ENCODE results near the gene ARMC6.
A peak's percentile ranks its signal among the peaks of the same experiment; 100 is the strongest.

Gene ARMC6

GRCh38 chr19:19032420-19033175 is 805 bp upstream of the ARMC6 start (continued):
- TF ChIP-seq ZNF791 (tag by site-specific recombination; IDR thresholded peaks at IDR 0.05) (no peak), ZNF138 (tag by site-specific recombination; IDR thresholded peaks at IDR 0.05; ENCODE audit: borderline replicate concordance) (no peak), ZNF830 (tag by site-specific recombination; IDR thresholded peaks at IDR 0.05; ENCODE audit: low read depth) (no peak), ZNF544 (tag by site-specific recombination; IDR thresholded peaks at IDR 0.05) (no peak), ZNF221 (tag by site-specific recombination; IDR thresholded peaks at IDR 0.05; ENCODE audit: borderline replicate concordance) (no peak), YY1 (tag by site-specific recombination; IDR thresholded peaks at IDR 0.05) (no peak), ZNF24 (tag by site-specific recombination; IDR thresholded peaks at IDR 0.05) (no peak), ZNF121 (tag by site-specific recombination; IDR thresholded peaks at IDR 0.05) (no peak), ZBTB10 (tag by site-specific recombination; IDR thresholded peaks at IDR 0.05) (peak; percentile 45; the same call in 1 of the 2 replicates), ZBTB48 (tag by site-specific recombination; IDR thresholded peaks at IDR 0.05) (no peak), ZNF37A (tag by site-specific recombination; IDR thresholded peaks at IDR 0.05) (no peak), ZFP37 (tag by site-specific recombination; IDR thresholded peaks at IDR 0.05) (no peak), PRDM4 (tag by site-specific recombination; IDR thresholded peaks at IDR 0.05) (no peak), ZNF148 (tag by site-specific recombination; IDR thresholded peaks at IDR 0.05; ENCODE audit: borderline replicate concordance) (no peak), ZBTB7A (tag by site-specific recombination; IDR thresholded peaks at IDR 0.05; ENCODE audit: low read depth) (no peak), ZNF530 (tag by site-specific recombination; IDR thresholded peaks at IDR 0.05; ENCODE audit: low read depth) (no peak), ZNF623 (tag by site-specific recombination; IDR thresholded peaks at IDR 0.05) (no peak), ZNF354C (tag by site-specific recombination; IDR thresholded peaks at IDR 0.05; ENCODE audit: borderline replicate concordance, low read depth) (no peak), ZNF529 (tag by site-specific recombination; IDR thresholded peaks at IDR 0.05; ENCODE audit: insufficient replicate concordance) (no peak), SP3 (tag by site-specific recombination; IDR thresholded peaks at IDR 0.05) (peak; percentile 65), ZNF76 (tag by site-specific recombination; IDR thresholded peaks at IDR 0.05; ENCODE audit: borderline replicate concordance, low read depth) (peak; percentile 69; the same call in 1 of the 2 replicates), ZFP69B (tag by site-specific recombination; IDR thresholded peaks at IDR 0.05) (0 out of 2 replicates have a peak, but pooled peaks have one; percentile 13), MEIS1 (CRISPR knock-in tag; IDR thresholded peaks at IDR 0.05; ENCODE audit: borderline replicate concordance) (no peak), PATZ1 (tag by site-specific recombination; IDR thresholded peaks at IDR 0.05) (peak; percentile 61; the same call in 1 of the 2 replicates), PRDM6 (tag by site-specific recombination; IDR thresholded peaks at IDR 0.05) (no peak), BCL11B (tag by site-specific recombination; IDR thresholded peaks at IDR 0.05; ENCODE audit: low read depth) (no peak), ZNF311 (tag by site-specific recombination; IDR thresholded peaks at IDR 0.05; ENCODE audit: borderline replicate concordance) (no peak), ZBTB1 (tag by site-specific recombination; IDR thresholded peaks at IDR 0.05) (no peak), ZNF292 (tag by site-specific recombination; IDR thresholded peaks at IDR 0.05; ENCODE audit: borderline replicate concordance, low read depth) (no peak)

Data from HEK293 (cell line).